Fibroblast of the aortic adventitia (primary cell): ENCODE measurements around the gene ABCG4. TPM values are rescaled to one million over a fixed set of nuclear protein-coding genes. Genes with fewer than 3 reads are reported as not detected.

Source experiments
- DNase-seq: peaks from one replicate; pipeline ENCODE4 v3.0.0-alpha.2; 2010; ENCODE audit warnings: low read depth
- H3K4me3 ChIP-seq: 2 replicates; pipeline ENCODE4 v1.5.1; 2011; ENCODE audit warnings: low read depth, mild to moderate bottlenecking, control low read depth, low read length, moderate library complexity
- total RNA-seq: library from RNA; depleted of rRNA; stranded (reverse); fragments of >200 nt; gene quantifications from 2 replicates; pipeline ENCODE4 v1.2.3, GENCODE V29; 2012; ENCODE audit warnings: low replicate concordance
- TF ChIP-seq, protein P1 (sequence below): IDR thresholded peaks from 2 replicates; pipeline ENCODE4 v1.5.1; 2011; ENCODE audit warnings: mild to moderate bottlenecking, low read length, control low read depth, inconsistent platforms; ENCODE audit not compliant: insufficient read depth

The ABCG4 gene
- total RNA-seq, 1 donor, result not detected

DNA sequence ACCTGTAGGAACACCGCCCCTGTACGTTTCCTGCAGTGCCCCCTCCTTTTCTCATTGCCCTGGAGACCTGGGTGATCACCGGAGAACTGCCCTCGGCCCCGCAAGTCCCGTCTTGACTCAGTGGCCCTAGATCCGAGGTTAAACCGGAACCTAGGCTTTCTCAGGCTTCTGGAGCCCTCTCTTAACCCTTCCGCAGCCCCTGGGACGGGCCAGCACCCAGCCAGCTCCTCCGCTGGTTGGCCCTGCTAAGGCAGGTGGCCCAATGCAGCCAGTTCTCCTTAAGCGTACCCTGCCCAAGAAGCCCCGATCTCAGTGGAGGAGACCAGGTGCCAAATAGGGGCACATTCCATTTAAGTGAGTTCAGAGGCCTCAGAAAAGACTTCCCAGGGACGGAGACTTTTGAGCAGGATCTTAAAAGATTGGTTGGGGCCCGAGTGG, 20.4 kb downstream of the ABCG4 start:
- TF ChIP-seq, protein P1, sequence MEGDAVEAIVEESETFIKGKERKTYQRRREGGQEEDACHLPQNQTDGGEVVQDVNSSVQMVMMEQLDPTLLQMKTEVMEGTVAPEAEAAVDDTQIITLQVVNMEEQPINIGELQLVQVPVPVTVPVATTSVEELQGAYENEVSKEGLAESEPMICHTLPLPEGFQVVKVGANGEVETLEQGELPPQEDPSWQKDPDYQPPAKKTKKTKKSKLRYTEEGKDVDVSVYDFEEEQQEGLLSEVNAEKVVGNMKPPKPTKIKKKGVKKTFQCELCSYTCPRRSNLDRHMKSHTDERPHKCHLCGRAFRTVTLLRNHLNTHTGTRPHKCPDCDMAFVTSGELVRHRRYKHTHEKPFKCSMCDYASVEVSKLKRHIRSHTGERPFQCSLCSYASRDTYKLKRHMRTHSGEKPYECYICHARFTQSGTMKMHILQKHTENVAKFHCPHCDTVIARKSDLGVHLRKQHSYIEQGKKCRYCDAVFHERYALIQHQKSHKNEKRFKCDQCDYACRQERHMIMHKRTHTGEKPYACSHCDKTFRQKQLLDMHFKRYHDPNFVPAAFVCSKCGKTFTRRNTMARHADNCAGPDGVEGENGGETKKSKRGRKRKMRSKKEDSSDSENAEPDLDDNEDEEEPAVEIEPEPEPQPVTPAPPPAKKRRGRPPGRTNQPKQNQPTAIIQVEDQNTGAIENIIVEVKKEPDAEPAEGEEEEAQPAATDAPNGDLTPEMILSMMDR, result no peak
- H3K4me3 ChIP-seq, result peak overlapping the region; percentile 75
- peak; percentile 35 for DNase-seq

DNA sequence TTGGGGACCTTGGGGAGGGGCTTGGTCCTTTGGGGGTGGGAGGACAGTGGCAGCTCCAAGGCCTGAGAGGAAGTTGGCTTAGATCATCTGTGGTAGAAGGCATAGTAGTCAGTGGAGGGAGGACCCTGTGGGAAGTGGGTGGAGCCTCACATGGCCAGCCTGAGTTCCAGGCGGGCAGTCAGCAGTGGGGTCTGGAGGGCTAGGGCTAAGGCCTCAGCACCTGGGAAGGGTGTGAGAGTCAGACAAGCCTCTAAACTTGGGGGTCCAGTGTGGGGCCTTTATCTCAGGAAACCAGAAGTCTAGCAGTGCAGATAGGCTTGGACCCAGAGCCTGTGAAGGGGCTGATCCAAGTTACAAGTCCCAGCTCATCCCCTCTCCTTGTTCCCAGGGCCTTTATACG, 23.7 kb downstream of the ABCG4 start:
- TF ChIP-seq, protein P1, result no peak
- no peak overlapping the region for H3K4me3 ChIP-seq
- DNase-seq, result no peak

DNA sequence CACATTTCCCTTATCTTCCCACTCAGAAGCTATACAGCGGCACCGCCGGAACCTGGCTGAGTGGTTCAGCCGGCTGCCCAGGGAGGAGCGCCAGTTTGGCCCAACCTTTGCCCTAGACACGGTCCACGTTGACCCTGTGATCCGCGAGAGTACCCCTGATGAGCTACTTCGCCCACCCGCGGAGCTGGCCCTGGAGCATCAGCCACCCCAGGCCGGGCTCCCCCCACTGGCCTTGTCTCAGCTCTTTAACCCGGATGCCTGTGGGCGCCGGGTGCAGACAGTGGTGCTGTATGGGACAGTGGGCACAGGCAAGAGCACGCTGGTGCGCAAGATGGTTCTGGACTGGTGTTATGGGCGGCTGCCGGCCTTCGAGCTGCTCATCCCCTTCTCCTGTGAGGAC, 24.6 kb downstream of the ABCG4 start:
- no peak overlapping the region for H3K4me3 ChIP-seq
- TF ChIP-seq, protein P1, result no peak
- DNase-seq, result no peak

DNA sequence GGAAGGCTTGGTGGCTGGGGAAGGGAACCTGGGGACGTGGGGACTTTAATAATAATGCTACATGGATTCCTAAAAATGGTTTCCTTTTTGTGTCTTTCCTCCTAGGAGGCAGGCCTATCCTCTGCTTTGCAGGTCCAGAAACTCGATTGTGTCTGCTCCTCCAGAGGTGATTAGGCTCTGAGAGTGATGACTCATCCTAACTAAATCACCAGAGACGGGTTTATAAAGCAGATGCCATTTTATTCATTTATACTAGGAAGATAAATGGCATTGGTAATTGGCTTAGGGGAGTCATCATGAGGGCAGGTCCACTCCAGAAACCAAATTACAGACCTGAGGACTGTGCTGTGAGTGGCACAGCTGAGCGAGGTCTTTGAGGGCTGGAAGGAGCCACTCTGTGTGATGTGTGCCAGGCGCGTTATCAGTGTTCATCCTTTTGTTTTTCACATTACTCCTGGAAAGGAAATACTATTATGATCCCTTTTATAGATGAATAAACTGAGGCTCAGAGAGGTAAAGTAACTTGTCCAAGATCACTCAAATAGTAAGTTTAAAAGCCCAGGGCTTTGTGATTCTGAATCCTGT, 26.7 kb downstream of the ABCG4 start:
- TF ChIP-seq, protein P1, result no peak
- no peak overlapping the region for H3K4me3 ChIP-seq
- peak; percentile 22 for DNase-seq

DNA sequence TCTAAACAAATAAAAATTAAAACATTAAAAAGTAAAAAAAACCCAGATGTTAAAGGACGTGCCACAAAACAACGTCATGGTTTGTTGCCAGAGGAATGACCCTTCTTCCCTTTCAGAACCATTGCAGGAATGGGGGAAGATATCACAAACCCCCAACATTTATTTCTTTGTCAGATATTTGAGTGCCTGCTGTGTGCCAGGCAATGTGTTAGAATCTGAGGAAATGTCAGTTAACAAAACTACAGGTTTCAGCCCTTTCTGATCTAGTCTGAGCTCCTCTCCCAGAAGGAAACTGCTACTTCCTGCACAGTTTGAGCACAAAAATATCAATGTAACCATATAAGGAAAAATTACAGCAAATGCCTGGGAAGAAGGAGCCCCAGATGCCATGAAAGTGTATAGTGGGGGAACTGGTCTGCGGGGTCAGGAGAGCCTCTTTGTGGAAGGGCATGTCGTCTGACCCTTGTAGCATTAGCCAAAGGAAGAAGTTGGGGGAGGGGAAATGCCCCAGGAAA, 29.4 kb downstream of the ABCG4 start:
- DNase-seq, result no peak
- TF ChIP-seq, protein P1, result no peak
- no peak overlapping the region for H3K4me3 ChIP-seq

DNA sequence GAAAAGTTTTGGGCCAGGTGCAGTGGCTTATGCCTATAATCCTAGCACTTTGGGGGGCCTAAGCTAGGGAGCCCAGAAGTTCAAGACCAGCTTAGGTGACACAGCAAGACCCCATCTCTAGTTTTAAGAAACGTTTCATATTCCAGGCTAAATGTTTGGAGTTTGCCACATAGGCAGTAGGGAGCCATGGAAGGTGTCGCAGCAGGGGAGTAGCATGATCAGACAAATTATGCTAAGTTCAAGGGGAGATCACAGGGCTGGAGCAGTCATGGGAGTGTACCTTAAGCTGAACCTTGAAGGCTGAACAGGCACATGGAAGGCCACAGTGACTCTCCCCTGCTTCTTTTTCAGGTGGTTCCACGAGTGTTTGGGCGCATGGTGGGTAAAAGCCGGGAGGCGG, 30.5 kb downstream of the ABCG4 start:
- no peak for DNase-seq
- H3K4me3 ChIP-seq, result no peak overlapping the region
- TF ChIP-seq, protein P1, result no peak

DNA sequence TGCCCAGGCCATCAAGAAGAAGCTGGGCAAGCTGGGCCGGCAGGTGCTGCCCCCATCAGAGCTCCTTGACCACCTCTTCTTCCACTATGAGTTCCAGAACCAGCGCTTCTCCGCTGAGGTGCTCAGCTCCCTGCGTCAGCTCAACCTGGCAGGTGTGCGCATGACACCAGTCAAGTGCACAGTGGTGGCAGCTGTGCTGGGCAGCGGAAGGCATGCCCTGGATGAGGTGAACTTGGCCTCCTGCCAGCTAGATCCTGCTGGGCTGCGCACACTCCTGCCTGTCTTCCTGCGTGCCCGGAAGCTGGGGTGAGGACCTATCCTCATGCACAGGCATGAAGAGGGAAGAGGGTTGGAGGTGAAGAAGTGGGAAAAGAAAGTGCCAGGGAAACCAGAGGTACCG, 31.1 kb downstream of the ABCG4 start:
- no peak overlapping the region for H3K4me3 ChIP-seq
- TF ChIP-seq, protein P1, result no peak
- DNase-seq, result no peak
